K562 (cell line): ENCODE results near the gene CELSR1. TPM values are rescaled to one million over a fixed set of nuclear protein-coding genes. Genes with fewer than 3 reads are reported as not detected.

Experiments used
- CHCHD3 ChIP-seq: fragments of 250-450 bp; sonication (Bioruptor Pico); IDR thresholded peaks from 2 replicates; pipeline ENCODE4 v2.1.2; 2022; ENCODE audit warnings: mild to moderate bottlenecking
- EGR1 ChIP-seq: fragments of 450-650 bp; conservative IDR thresholded peaks from 2 replicates; pipeline ENCODE4 v1.6.1; 2017; ENCODE audit warnings: mild to moderate bottlenecking
- ETV1 ChIP-seq: fragments of 450-650 bp; conservative IDR thresholded peaks from 2 replicates; pipeline ENCODE4 v1.6.1; 2016; ENCODE audit warnings: missing genetic modification characterization, control low read depth, low read depth, missing compliant biosample characterization
- FOXM1 ChIP-seq, 2 experiments: fragments of 450-650 bp in 1 of 2; sonication (generic) in 1 of 2; formaldehyde crosslinking in 1 of 2; IDR thresholded peaks; 2 replicates each; pipeline versions ENCODE4 v1.6.1 to v1.9.0; 2017 to 2022; ENCODE audit warnings: low read depth in 2 of 2, mild to moderate bottlenecking in 2 of 2, missing genetic modification reagents in 1 of 2, moderate library complexity in 1 of 2
- GABPB1 ChIP-seq: sonication (generic); formaldehyde crosslinking; IDR thresholded peaks from 2 replicates; pipeline ENCODE4 v1.8.0; 2022; ENCODE audit warnings: mild to moderate bottlenecking, missing genetic modification reagents
- MAFF ChIP-seq: IDR thresholded peaks from 2 replicates; pipeline ENCODE4 v1.6.1; 2012; ENCODE audit warnings: low read length, improper control_type of control experiment
- MAFG ChIP-seq: fragments of 450-650 bp; conservative IDR thresholded peaks from 2 replicates; pipeline ENCODE4 v1.6.1; 2016; ENCODE audit warnings: missing genetic modification characterization, missing compliant biosample characterization
- MAFK ChIP-seq: IDR thresholded peaks from 2 replicates; pipeline ENCODE4 v1.6.1; 2011; ENCODE audit warnings: low read length, improper control_type of control experiment
- MBD1 ChIP-seq: fragments of 250-450 bp; sonication (Bioruptor Pico); IDR thresholded peaks from 2 replicates; pipeline ENCODE4 v1.8.0; 2022; ENCODE audit warnings: inconsistent platforms
- MXI1 ChIP-seq: IDR thresholded peaks from 2 replicates; pipeline ENCODE4 v1.6.1; 2011; ENCODE audit warnings: low read depth, mild to moderate bottlenecking, improper control_type of control experiment, low read length
- NONO ChIP-seq, 2 experiments: fragments of 200-400 bp in 1 of 2; fragments of 450-650 bp in 1 of 2; formaldehyde crosslinking in 1 of 2; IDR thresholded peaks; 2 replicates each; pipeline ENCODE4 v1.6.1; 2017; ENCODE audit warnings: low read depth in 2 of 2, mild to moderate bottlenecking in 2 of 2, moderate library complexity in 2 of 2, low read length in 1 of 2
- POLR2A ChIP-seq: fragments of 450-650 bp; conservative IDR thresholded peaks from 2 replicates; pipeline ENCODE4 v1.6.1; 2016
- SLC30A9 ChIP-seq: fragments of 250-450 bp; sonication (Bioruptor Pico); IDR thresholded peaks from 2 replicates; pipeline ENCODE4 v1.8.0; 2022; ENCODE audit warnings: mild to moderate bottlenecking, moderate library complexity
- SUPT5H ChIP-seq: fragments of 450-650 bp; IDR thresholded peaks from 2 replicates; pipeline ENCODE4 v1.6.1; 2016
- TCF7 ChIP-seq: sonication (generic); IDR thresholded peaks from 2 replicates; pipeline ENCODE4 v1.6.1; 2016; ENCODE audit warnings: antibody characterized with exemption, borderline replicate concordance
- YY1 ChIP-seq, 3 experiments: IDR thresholded peaks; 2 replicates each; pipeline ENCODE4 v1.6.1; 2011; ENCODE audit warnings: low read length in 2 of 3, mild to moderate bottlenecking in 2 of 3, moderate library complexity in 2 of 3, borderline replicate concordance in 1 of 3, control low read depth in 1 of 3, low read depth in 1 of 3; ENCODE audit not compliant: insufficient read depth in 3 of 3, insufficient replicate concordance in 2 of 3, control insufficient read depth in 1 of 3, insufficient read length in 1 of 3; ENCODE audit errors: extremely low read depth in 1 of 3
- ZC3H11A ChIP-seq: IDR thresholded peaks from 2 replicates; pipeline ENCODE4 v1.6.1; 2012; ENCODE audit warnings: low read depth, low read length, improper control_type of control experiment
- ZFP36 ChIP-seq: fragments of 150-350 bp; IDR thresholded peaks from 2 replicates; pipeline ENCODE4 v1.6.1; 2018; ENCODE audit warnings: low read length, low read depth; ENCODE audit not compliant: partially characterized antibody
- ZNF282 ChIP-seq: sonication (generic); formaldehyde crosslinking; IDR thresholded peaks from 2 replicates; pipeline ENCODE4 v1.8.1; 2023; ENCODE audit warnings: missing genetic modification reagents
- ZNF316 ChIP-seq: fragments of 450-650 bp; IDR thresholded peaks from 2 replicates; pipeline ENCODE4 v1.6.1; 2016
- ZNF592 ChIP-seq: fragments of 450-650 bp; IDR thresholded peaks from 2 replicates; pipeline ENCODE4 v1.6.1; 2017; ENCODE audit warnings: antibody characterized with exemption, mild to moderate bottlenecking
- ZSCAN29 ChIP-seq: fragments of 450-650 bp; IDR thresholded peaks from 2 replicates; pipeline ENCODE4 v1.6.1; 2017
- polyA plus RNA-seq, 8 experiments: library from polyadenylated mRNA; depleted of rRNA in 4 of 8; stranded (reverse) in 5 of 8; unstranded in 3 of 8; fragments of >200 nt; fragmentation: Nextera tagmentation in 2 of 8; fragmentation: Illumina TruSeq in 1 of 8; extraction: Ambion mirVana in 2 of 8; extraction: Trizol in 1 of 8; gene quantifications; 2 replicates each; pipeline versions ENCODE4 v1.2.1 to v1.2.3, GENCODE V29; 2011 to 2014; ENCODE audit warnings: inconsistent platforms in 1 of 8, missing spikeins in 1 of 8
- total RNA-seq, 7 experiments: library from RNA; depleted of rRNA in 6 of 7; stranded (reverse); fragments of >200 nt in 6 of 7; fragmentation: Illumina TruSeq in 2 of 7; extraction: Trizol in 2 of 7; gene quantifications; 2 replicates each; pipeline versions ENCODE4 v1.2.1 to v1.2.3, GENCODE V29; 2011 to 2021; ENCODE audit warnings: low replicate concordance in 1 of 7

Gene CELSR1
- total and polyA plus RNA-seq, 9 of the 15 experiments (the other 6 are each of a cell fraction or from before 2014, with no cell fraction given), result under 0.01 to 0.09 TPM; not detected in 7

- no peak for TF ChIP-seq ZNF316
- TF ChIP-seq FOXM1 (IDR thresholded peaks at IDR 0.05; ENCODE audit: low read depth), result no peak
- TF ChIP-seq FOXM1 (CRISPR knock-in tag; IDR thresholded peaks at IDR 0.05; ENCODE audit: low read depth), result no peak
- TF ChIP-seq ZSCAN29, result no peak
- no peak for TF ChIP-seq ZFP36
- TF ChIP-seq MXI1, result 0 out of 2 replicates have a peak, but pooled peaks have one; percentile 26
- TF ChIP-seq MAFK, result no peak
- TF ChIP-seq NONO (IDR thresholded peaks at IDR 0.05; ENCODE audit: low read depth in 2 of 2, low read length in 1 of 2), result 0 out of 4 replicates have a peak, but pooled peaks have one; percentile 17 to 27
- TF ChIP-seq ETV1 (tag), result peak; percentile 63
- TF ChIP-seq POLR2A, result peak; percentile 69; the same call in 1 of the 2 replicates
- TF ChIP-seq EGR1, result peak; percentile 59
- TF ChIP-seq TCF7, result no peak
- TF ChIP-seq ZNF282, result no peak
- no peak for TF ChIP-seq SLC30A9 (CRISPR knock-in tag)
- no peak; the same call in 1 of the 2 replicates for TF ChIP-seq ZNF592
- no peak for TF ChIP-seq MAFG (tag)
- TF ChIP-seq GABPB1, result peak; percentile 98
- TF ChIP-seq ZC3H11A, result no peak
- peak in 2 of 3 experiments; percentile 42 to 60 for TF ChIP-seq YY1 (IDR thresholded peaks at IDR 0.05; ENCODE audit: borderline replicate concordance in 1 of 3, control insufficient read depth in 1 of 3, extremely low read depth in 1 of 3, insufficient read depth in 3 of 3, insufficient read length in 1 of 3, insufficient replicate concordance in 2 of 3, low read depth in 1 of 3, low read length in 2 of 3)
- TF ChIP-seq SUPT5H, result peak; percentile 60; the same call in 1 of the 2 replicates
- TF ChIP-seq MAFF, result no peak
- no peak for TF ChIP-seq CHCHD3 (CRISPR knock-in tag)
- no peak for TF ChIP-seq MBD1
These were observed 202.0 kb downstream of the CELSR1 start, which contains the start of gene TRMU (continued) for GRCh38 chr22:46335201-46336118.
